K562 (cell line): ENCODE data around the gene SLC24A3. TPM values are rescaled to one million over a fixed set of nuclear protein-coding genes. Genes with fewer than 3 reads are reported as not detected.

ENCODE experiments used
- ATAC-seq: fragments of 200-7000 bp; cut with Tn5 transposase; 3 replicates; pipeline ENCODE4 v1.9.1; 2020; ENCODE audit warnings: moderate library complexity
- BruUV-seq: library from RNA; stranded (reverse); fragments of 400-500 nt; replicated peaks from 2 replicates; lab custom pipeline; 2021; lab: Mats Ljungman, UMichigan
- CTCF ChIA-PET: fragments of 300-600 bp; formaldehyde crosslinking; extraction: SDS; loops from one replicate; lab custom pipeline; 2021; ENCODE audit warnings: low intra/inter-chr PET ratio; lab: Yijun Ruan, JAX
- POLR2A ChIA-PET: fragments of 300-600, 350-650 bp; sonication (Branson Sonifier 250); formaldehyde crosslinking; extraction: SDS; loops from one replicate; lab custom pipeline; 2021; ENCODE audit warnings: antibody characterized with exemption, inconsistent platforms; lab: Yijun Ruan, JAX
- DNase-seq, 4 experiments: peaks; one replicate each; pipeline versions ENCODE4 v3.0.0 to v3.0.0-alpha.2; 2011 to 2018; ENCODE audit warnings: low spot score in 3 of 4, mixed read lengths in 3 of 4; ENCODE audit errors: extremely low read depth in 1 of 4
- FAIRE-seq: peaks from 2 replicates; lab custom pipeline; 2011; peaks lifted over from hg19 to GRCh38; lab: Jason Lieb, UNC
- H2AFZ ChIP-seq: 2 replicates; pipeline ENCODE4 v1.6.0; 2011; ENCODE audit warnings: low read depth, low read length, control low read depth, inconsistent platforms
- H3K27ac ChIP-seq: fragments of 200-600 bp; 3 replicates; pipeline ENCODE4 v1.8.0; 2011; ENCODE audit warnings: low read depth, mild to moderate bottlenecking, control low read depth, inconsistent platforms, low read length, moderate library complexity, mixed read lengths; ENCODE audit errors: extremely low read depth
- H3K27me3 ChIP-seq, 2 experiments: fragments of 300-600 bp in 1 of 2; 2 replicates in 1 of 2; 3 replicates in 1 of 2; pipeline versions ENCODE4 v1.6.0 to v1.8.0; 2011; ENCODE audit warnings: inconsistent platforms in 2 of 2, low read length in 2 of 2, mild to moderate bottlenecking in 1 of 2, mixed read lengths in 1 of 2, moderate library complexity in 1 of 2; ENCODE audit not compliant: control insufficient read depth in 2 of 2, insufficient read depth in 2 of 2
- H3K36me3 ChIP-seq: fragments of 300-600 bp; 3 replicates; pipeline ENCODE4 v1.8.0; 2011; ENCODE audit warnings: mild to moderate bottlenecking, low read length, inconsistent platforms; ENCODE audit not compliant: control insufficient read depth, insufficient read depth
- H3K4me1 ChIP-seq, 2 experiments: fragments of 200-600 bp in 1 of 2; replicated peaks in 1 of 2; 2 replicates in 1 of 2; 3 replicates in 1 of 2; pipeline versions ENCODE4 v1.5.1 to v1.8.0; 2011; ENCODE audit warnings: inconsistent platforms in 2 of 2, low read length in 2 of 2, mild to moderate bottlenecking in 1 of 2, mixed read lengths in 1 of 2, moderate library complexity in 1 of 2; ENCODE audit not compliant: control insufficient read depth in 2 of 2, insufficient read depth in 2 of 2
- H3K4me2 ChIP-seq: 2 replicates; pipeline ENCODE4 v1.6.1; 2011; ENCODE audit warnings: low read length, control low read depth, inconsistent platforms, mixed read lengths; ENCODE audit not compliant: insufficient read depth
- H3K4me3 ChIP-seq: fragments of 200-600 bp; sonication (generic), shearing (Covaris generic); 2 replicates; pipeline ENCODE4 v1.5.1; 2016; ENCODE audit warnings: control low read depth, inconsistent platforms
- H3K79me2 ChIP-seq: fragments of 200-600 bp; 3 replicates; pipeline ENCODE4 v1.8.0; 2011; ENCODE audit warnings: low read length, inconsistent platforms; ENCODE audit not compliant: control insufficient read depth, insufficient read depth
- H3K9ac ChIP-seq, 2 experiments: 2 replicates each; pipeline versions ENCODE4 v1.6.0 to v1.6.1; 2011; ENCODE audit warnings: low read depth in 2 of 2, low read length in 2 of 2, control low read depth in 1 of 2, inconsistent platforms in 1 of 2, mild to moderate bottlenecking in 1 of 2, mixed read lengths in 1 of 2; ENCODE audit not compliant: insufficient read depth in 1 of 2
- H3K9me1 ChIP-seq: one replicate; pipeline ENCODE4 v1.6.0; 2011; ENCODE audit warnings: inconsistent platforms, mild to moderate bottlenecking, low read length, moderate library complexity; ENCODE audit not compliant: control insufficient read depth, insufficient read depth
- H3K9me3 ChIP-seq: replicated peaks from 2 replicates; pipeline ENCODE4 v1.5.1; 2011; ENCODE audit warnings: low read depth, low read length, inconsistent platforms; ENCODE audit not compliant: control insufficient read depth, insufficient read depth
- H4K20me1 ChIP-seq: replicated peaks from 2 replicates; pipeline ENCODE4 v1.6.1; 2011; ENCODE audit warnings: low read length, inconsistent platforms, mixed read lengths; ENCODE audit not compliant: control insufficient read depth, insufficient read depth
- BMI1 ChIP-seq: fragments of 150-350 bp; IDR thresholded peaks from 2 replicates; pipeline ENCODE4 v1.6.1; 2014; ENCODE audit warnings: low read length
- GTF3C2 ChIP-seq: IDR thresholded peaks from 3 replicates; pipeline ENCODE4 v1.6.1; 2011; ENCODE audit warnings: borderline replicate concordance, mild to moderate bottlenecking, moderate library complexity; ENCODE audit not compliant: insufficient read length; ENCODE audit errors: extremely low read depth
- MED1 ChIP-seq: sonication (generic); formaldehyde crosslinking; IDR thresholded peaks from 2 replicates; pipeline ENCODE4 v1.8.1; 2023; ENCODE audit warnings: missing genetic modification reagents, borderline replicate concordance
- SRSF3 ChIP-seq: fragments of 200-400 bp; formaldehyde crosslinking; IDR thresholded peaks from 2 replicates; pipeline ENCODE4 v1.6.1; 2016; ENCODE audit warnings: mild to moderate bottlenecking, low read length, moderate library complexity; ENCODE audit not compliant: insufficient read depth
- ZBTB9 ChIP-seq: fragments of 450-650 bp; formaldehyde crosslinking; IDR thresholded peaks from 2 replicates; pipeline ENCODE4 v1.4.0; 2020; ENCODE audit warnings: mild to moderate bottlenecking, moderate library complexity
- ZKSCAN8 ChIP-seq: fragments of 200-800 bp; sonication (Bioruptor generic); IDR thresholded peaks from 2 replicates; pipeline ENCODE4 v1.6.1; 2016; ENCODE audit warnings: missing genetic modification characterization, missing compliant biosample characterization
- ZNF165 ChIP-seq: fragments of 250-450 bp; sonication (Bioruptor Pico); IDR thresholded peaks from 2 replicates; pipeline ENCODE4 v1.4.0; 2020; ENCODE audit warnings: borderline replicate concordance
- WGBS: fragments of 100-300 bp; shearing (Covaris generic); methylation state at CpG from one replicate; pipeline ENCODE4 v1.1.6; 2016; ENCODE audit warnings: low coverage, mixed read lengths; ENCODE audit not compliant: insufficient coverage; ENCODE audit errors: missing lambda C conversion rate; 5-methylcytosine and 5-hydroxymethylcytosine counted together
- in situ Hi-C: fragments of 300-500 bp; cut with MboI; formaldehyde crosslinking; loops from 4 replicates; pipeline ENCODE4 v1.15.0; 2018; ENCODE audit warnings: inconsistent platforms, mixed read lengths
- intact Hi-C: fragments of 100-400 bp; cut with micrococcal nuclease; formaldehyde crosslinking; loops from 2 replicates; pipeline ENCODE4 v1.14.2; 2022
- polyA plus RNA-seq, 8 experiments: library from polyadenylated mRNA; depleted of rRNA in 4 of 8; stranded (reverse) in 5 of 8; unstranded in 3 of 8; fragments of >200 nt; fragmentation: Nextera tagmentation in 2 of 8; fragmentation: Illumina TruSeq in 1 of 8; extraction: Ambion mirVana in 2 of 8; extraction: Trizol in 1 of 8; gene quantifications; 2 replicates each; pipeline versions ENCODE4 v1.2.1 to v1.2.3, GENCODE V29; 2011 to 2014; ENCODE audit warnings: inconsistent platforms in 1 of 8, missing spikeins in 1 of 8
- total RNA-seq, 7 experiments: library from RNA; depleted of rRNA in 6 of 7; stranded (reverse); fragments of >200 nt in 6 of 7; fragmentation: Illumina TruSeq in 2 of 7; extraction: Trizol in 2 of 7; gene quantifications; 2 replicates each; pipeline versions ENCODE4 v1.2.1 to v1.2.3, GENCODE V29; 2011 to 2021; ENCODE audit warnings: low replicate concordance in 1 of 7

The SLC24A3 gene
- total and polyA plus RNA-seq, 9 of the 15 experiments (the other 6 are each of a cell fraction or from before 2014, with no cell fraction given): not detected

- Histone ChIP-seq H3K36me3 (no peaks in the 10 kb centered on the region), H3K4me2 (no peak overlapping the region), H3K79me2 (no peaks in the 10 kb centered on the region), H3K4me3 (no peak overlapping the region), H4K20me1 (no peaks in the 10 kb centered on the region), H2AFZ (no peak overlapping the region), H3K4me1 (no peaks in the 10 kb centered on the region), H3K9me1 (no peaks in the 10 kb centered on the region), H3K27me3 (no peaks in the 10 kb centered on the region), H3K9me3 (no peaks in the 10 kb centered on the region), H3K27ac (no peak overlapping the region), H3K9ac (no peak overlapping the region)
- FAIRE-seq (no peak), ATAC-seq (no peak), DNase-seq (no peak)
- 0% methylated on average over 1 of the region's 1 CpG for WGBS
- BruUV-seq: no TSS peak
- intact Hi-C loops (no loop called here), in situ Hi-C loops (no loop called here)
- ChIA-PET CTCF (no interaction called here), POLR2A (no interaction called here)
- TF ChIP-seq GTF3C2: no peak
- no peak for TF ChIP-seq ZBTB9
- TF ChIP-seq BMI1: no peak
- TF ChIP-seq ZNF165: no peak
- TF ChIP-seq ZKSCAN8 (CRISPR knock-in tag): no peak
- TF ChIP-seq MED1: no peak
- TF ChIP-seq SRSF3: no peak
Observed at GRCh38 chr20:19625426-19625825, 413.0 kb downstream of the SLC24A3 start.
